GM21576 (cell line): Measurements from ENCODE around the gene ARSI.

Source experiments
- ATAC-seq: cut with Tn5 transposase; IDR thresholded peaks from one replicate; pipeline ENCODE4 v1.9.1; 2021; ENCODE audit warnings: mild to moderate bottlenecking, moderate library complexity; ENCODE audit not compliant: unreplicated experiment

ARSI gene

DNA sequence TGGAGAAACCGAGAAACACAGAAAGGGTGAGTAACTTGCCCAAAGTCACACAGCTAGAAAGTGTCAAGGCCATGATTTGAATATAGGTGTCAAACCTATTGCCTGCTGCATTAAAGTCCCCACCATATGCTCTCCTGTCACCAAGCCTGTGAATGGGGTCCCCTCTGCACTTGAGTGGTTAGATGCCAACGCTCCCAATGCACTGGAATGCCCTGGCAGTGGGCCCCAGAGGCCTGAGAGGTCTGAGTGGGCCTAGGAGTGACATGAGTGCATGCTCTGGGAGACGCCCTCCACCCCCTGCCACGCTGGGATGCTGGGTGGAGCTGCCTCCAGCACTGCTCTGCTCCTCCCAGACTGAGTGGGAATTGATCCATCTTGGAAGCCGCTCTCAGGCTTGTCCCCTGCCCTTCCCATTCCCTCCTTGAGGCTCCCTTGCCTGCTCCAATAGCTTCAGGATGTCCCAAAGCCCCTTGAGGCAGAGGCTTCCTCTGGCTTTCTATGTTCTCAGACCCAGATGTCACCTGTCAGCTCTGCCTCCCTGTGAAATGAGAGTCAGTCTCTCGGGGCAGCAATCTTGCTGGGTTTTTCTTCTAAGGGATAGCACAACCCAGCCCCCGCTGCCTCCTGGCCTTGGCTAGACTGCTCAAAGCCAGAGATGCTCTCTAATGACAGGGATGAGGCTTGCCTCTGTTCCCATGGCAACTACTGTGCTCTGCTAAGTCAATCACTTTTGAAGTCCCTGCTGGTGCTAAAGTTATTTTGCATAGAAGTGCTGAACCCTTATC lies 6.6 kb upstream of the ARSI start:
- no peak for ATAC-seq

DNA sequence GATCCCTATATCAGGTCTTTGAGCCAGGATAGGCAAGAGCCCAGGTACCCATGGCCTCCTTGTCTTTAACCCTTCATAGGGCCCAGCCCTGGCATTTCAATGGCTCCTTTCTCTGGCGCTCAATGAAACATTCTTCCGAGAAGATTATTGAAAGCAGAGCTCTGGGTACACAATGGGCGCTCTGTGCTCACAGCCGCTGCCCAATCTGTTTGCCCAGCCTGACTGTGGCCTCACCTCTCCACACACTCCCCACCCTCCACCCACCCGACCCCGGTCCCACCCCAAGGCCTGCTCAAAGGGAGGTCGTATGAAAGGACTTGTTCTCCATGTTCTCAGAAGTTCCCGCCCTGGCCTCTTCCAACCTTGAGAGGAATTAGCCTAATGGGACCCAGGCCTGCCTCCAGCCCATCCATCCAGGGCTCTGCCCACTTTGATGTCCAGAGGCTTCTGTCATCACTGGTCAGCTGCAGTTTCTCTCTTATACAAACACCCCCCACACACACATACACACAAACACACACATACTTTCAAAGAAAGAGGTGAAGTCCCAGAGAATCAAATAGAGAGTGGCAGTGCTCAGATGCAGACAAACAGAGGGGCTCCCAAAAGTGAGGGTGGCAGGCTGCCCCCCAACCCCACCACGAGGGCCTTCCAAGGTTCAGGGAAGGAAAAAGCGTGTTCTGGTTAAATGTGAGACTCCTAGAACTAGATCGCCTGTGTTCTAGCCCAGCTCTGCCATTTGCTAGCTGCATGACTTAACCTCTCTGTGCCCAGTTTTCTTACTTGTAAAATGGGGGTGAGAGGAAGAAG lies 5.1 kb upstream of the ARSI start:
- ATAC-seq: no peak

DNA sequence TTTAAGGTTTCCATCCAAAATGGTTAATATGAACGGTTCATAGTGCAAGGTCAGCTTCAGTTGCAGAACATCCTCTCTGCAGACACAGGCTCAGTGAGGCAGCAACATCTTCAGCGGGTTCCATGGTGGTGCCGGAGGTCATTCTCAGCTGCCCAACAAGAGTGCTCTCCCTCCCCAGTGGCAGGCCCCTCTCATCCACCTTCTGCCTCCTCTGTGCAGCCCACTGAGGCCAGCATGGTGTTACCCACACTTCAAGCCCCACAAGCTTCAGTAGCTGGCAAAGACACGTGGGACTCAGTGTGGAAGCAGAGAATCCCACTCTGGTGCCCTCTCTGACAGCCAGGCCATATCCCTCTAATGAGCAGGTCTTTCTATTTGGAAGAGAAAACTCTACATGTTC lies 4.1 kb upstream of the ARSI start:
- no peak for ATAC-seq

DNA sequence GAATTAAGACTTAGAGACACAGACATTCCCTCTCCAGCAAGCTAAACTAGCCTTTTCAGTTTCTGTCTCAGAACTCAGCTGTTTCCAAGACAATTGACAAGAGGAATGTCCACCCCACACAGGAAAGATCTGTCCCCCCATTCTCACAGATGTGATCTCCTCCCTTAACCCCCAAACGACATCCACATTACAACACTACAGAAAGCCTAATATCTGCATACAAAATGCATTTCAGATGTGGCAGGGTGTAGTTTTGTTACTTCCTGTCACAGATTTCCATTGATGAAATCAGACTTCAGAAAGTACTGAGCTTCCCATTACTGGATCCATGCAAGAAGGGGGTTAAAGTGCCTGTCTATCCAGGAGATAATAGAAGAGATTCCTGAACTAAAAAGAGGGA lies 2.9 kb upstream of the ARSI start:
- no peak for ATAC-seq

DNA sequence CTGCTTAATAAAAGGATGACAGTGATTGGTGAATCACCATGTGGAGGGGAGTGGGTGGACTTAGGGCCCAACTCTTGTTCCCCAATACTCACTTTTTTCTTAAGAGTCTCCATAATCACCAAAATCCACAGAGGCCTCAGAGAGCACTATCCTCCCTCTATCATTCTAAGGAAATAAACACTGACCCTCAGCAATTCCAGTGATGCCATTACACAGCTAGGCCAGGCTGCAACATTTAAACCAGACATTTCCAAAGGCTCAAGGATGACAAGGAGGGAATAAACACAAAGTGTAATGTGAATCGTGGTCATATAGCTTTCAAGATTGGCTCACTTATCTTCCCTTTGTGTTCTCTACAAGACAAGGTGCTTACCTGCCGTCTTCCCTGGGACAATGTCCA lies 2.4 kb upstream of the ARSI start:
- ATAC-seq: no peak

DNA sequence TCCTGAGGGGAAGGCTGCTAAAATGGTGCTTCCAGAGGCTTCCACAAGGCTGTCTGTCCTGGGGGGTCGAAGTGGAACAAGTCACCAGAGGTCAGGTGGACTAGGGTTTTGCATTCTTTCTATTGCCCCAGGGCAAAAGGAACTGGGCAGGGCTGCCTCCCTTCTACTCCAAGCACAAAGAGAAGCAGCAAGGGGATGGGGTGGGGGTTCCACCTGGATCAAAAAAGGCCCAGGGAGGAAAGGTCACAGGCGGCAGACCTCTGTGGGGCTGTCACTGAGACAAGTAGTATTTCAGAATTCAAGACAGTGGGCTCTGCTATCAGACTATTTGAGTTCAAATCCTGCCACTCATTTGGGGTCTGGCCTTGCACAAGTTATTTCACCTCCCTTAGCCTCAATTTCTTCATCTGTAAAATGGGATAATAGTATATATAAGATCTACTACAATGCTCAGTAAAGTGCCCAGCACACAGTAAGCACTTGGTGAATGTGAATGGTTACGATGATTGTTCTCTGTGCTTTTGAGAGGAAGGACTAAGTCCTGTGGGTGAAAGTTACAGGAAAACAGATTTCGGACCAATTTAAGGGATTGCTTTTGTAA lies 1.9 kb upstream of the ARSI start:
- ATAC-seq: no peak

DNA sequence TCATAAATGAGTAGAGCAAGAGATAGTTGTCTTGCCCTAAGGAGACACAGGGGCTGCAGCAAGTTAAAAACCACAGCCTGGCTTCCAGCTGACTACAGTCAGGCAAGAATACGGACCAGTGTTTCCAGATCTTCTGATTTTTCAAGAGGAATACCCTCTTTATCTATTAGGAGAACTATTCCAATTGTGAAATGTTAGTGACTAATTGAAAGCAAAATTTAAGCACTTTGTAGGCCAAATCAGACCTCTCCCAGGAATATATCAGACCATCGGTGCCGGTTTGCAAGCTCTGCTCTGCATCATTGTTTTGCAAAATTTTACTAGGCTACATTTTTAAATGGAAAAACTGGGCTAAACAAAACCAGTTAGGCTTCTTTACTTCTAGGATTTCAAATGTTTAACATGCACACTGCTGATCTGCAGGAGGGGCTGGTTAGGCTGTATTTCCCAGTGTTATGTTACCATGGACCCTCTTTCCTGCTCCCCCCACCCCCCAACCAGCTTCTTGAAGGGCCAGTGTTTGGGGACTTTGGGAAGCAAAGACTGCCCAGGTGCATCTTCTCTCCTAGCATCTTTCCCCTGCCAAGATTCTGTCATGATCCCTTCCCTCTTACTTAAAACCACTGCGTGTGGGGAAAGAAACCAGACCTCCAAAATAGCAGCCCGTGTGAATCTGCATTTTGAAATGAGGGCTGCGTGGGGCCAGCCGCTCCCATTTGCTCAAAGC lies 1.1 kb upstream of the ARSI start:
- no peak for ATAC-seq

DNA sequence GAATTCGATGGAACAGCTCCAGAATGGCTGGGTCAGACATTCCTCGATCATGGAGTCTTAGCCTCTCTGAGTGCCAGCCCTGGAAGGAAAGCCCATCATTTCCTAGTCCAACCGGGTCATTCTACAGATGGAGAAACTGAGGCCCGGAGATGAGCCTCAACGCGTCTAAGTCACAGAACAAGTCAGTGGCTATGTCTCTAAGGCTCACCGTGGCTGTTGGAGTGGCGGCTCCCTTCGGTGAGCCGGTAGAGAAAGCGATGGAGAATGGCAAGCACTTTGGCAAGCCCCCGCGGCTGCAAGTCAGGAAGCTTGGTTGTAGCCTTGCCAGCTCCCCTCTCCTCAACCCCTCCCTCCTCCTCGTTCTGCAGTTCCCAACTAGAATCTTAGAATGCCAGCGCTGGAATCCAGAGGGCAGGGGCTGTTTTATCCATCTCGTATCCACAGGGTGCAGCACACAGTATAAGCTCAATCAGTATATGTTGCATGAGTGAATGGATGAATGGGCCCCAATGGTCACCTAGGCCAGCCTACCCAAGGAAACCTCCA lies 438 bp upstream of the ARSI start:
- no peak for ATAC-seq

DNA sequence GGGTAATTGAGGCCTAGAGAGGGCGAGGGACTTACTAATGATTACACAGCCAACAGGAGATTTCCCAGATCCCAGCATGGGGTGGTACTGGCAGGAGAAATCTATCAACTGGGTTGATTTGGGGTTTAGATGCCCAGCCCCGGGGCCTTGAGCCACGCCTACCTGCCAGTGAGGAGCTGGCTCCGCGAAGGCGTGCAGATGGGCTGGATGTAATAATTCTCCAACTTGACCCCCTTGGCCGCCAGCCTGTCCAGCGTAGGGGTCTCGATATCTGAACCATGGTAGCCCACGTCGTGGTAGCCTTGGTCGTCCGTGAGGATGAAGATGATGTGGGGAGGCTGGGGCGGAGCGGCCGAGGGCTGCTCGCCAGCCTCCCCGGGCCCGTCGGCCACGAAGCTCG lies 804 bp downstream of the ARSI start:
- no peak for ATAC-seq

DNA sequence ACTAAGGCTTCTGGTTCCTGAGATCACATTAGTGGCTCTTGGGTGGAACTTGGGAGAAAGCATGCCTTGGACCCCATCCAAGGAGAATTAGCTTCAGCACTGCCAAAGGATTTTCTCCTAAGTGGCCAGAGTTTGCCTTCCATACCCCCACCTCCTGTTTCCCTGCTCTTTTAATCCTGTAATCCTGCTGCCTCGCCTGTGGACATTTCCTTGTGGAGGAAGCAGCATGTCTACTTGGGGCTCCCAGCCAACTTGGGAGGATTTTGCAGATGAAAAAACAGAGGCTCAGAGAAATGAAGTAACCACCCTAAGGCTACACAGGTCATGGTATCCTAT lies 1.6 kb downstream of the ARSI start:
- no peak for ATAC-seq

DNA sequence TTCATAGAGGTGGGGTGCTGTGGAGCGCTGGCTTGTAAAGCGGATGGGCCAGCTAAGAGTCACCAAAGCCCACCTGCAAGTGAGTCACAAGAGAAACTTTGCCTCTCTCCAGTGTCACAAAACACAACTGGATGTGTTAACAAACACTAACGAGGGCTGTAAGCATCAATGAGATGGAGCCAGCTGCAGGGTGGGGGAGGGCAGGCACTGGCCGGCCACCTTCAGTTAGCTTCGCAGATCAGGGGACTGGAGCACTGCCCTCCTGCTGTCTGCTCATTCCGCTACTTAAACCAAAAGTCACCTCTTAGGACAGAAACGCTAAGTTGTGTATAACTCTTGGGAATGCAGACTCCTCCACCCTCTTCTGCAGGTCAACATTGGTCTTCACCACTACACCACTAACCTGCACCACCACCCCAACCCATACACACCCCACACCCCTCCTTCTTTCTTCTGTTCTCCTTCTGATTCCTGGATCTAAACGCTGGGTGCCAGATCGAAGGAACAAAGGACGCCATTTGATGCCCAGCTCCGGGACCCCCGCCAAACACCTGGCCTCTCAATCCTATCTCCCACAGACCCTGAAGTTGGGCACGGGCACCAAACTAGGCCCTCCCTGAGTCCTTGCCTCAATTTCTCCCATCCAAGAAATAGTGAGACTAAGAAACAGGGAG lies 2.1 kb downstream of the ARSI start:
- no peak for ATAC-seq

DNA sequence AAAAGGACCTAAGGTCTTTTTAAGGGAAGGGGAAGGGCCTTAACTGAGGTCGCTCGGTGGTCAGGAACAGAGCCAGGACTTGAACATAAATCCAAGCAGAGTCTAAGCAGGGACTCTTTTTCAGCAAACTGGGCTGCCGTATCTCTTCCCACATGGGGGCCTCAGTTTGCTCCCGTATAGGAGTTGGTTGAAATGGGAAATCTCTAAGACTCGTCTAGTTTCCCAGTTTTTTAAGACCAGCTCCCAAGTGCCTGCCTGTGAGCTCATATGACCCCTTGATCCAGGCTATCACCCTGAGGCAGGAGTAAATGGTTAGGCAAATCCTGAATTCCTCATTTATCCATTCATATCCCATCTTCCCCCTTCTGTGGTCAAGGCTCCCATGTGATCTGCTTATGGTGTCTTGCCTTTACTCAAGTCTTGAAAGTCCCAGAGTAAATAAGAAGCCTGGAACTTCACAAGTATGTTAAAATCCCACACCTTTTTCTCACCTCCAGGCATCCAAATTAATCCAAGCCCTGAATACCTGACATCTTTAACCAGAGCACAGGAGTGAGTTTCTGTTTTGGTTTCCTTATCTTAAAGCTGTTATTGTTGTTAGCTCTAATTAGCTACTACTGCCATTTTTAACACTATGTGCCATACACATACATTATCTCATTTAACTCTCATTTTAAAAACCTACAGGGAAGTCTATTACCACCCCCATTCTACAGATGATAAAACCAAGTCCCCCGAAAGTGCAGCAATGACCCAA lies 3.0 kb downstream of the ARSI start:
- no peak for ATAC-seq

DNA sequence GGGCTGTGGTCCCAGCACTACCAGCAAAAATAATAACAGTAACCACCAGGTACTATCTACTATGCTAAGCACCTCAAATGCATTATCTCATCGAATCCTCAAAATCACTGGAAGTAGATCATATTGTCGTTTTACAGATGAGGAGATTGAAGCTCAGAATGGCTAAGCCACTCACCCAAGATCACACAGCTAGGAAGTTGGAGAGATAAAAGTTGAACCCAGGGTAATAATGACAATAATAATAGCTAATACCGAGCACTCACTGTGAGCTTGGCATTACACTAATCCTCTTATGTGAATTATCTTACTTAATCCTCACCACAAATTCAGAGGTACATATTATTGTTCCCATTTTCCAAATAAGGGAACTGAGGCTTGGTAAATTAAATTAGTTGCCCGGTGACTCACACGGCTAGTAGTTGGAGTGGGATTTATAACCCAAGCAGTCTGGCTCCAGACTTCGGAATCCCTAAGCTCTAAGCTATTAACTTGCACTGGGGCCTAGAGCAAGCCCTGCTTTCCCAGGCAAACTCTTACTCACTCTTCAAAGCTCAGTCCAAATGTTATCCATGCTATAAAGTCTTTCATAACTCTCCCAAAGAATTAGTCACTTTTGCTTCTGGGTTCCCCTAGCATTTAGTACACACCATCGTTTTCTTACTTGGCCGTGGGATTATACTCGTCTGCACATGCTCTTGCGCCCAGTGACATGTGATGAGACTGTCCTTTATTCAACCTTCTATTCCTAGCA lies 3.8 kb downstream of the ARSI start:
- ATAC-seq: no peak

DNA sequence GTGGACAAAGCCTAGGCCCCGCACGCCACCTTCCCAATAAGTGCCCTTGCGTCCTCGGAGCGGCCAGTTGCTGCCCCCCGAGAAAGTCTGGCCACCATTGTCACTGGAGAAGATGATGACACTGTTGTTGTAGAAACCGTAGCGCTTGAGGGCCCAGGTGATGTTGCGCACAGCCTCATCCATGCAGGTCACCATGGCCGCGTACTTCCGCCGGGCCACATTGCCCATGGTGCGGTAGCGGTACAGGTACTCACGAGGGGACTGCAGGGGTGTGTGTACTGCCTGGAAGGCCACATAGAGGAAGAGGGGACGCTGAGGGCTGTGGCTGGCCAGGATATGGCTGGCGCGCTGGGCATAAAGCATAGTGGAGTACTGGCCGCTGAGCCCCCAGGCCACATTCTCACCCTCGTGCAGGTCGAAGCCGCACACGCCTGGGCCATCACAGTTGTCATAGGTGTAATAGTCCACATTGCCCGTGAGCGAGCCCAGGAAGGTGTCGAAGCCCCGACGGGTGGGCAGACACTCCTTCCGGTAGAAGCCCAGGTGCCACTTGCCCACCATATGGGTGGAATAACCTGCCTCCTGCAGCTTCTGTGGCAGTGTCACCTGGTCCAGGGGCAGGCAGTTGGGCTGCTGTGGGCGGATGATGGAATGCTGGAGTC lies 4.6 kb downstream of the ARSI start:
- no peak for ATAC-seq

DNA sequence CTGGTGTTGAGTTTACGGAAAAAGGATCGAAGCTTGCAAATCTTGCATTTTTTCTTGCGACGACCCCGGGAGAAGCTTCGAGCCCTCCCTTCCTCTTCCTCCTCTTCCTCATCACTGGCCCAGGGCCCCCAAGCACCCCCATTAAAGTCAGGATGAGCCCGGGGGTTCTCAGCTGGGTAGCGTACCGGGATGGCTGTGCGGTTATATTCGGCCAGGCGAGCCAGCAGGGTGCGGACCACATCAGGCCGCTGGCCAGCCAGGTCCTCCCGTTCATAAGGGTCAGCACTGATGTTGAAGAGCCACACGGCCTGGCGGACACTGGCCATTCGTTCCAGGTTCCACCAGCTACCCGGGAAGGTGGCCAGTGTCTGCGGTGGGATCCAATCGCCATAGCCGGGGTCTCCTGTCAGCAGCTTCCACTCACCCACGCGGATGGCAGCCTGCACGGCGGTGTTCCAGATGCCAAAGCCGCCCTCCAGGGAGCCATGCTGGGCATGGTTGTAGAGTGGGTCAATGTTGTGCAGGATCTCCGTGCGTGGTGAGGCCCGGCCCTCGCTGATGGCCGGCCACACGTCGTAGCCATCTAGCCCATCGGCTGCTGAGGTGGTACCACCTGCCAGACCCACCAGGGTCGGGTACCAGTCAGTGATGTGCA lies 5.3 kb downstream of the ARSI start:
- ATAC-seq: no peak

DNA sequence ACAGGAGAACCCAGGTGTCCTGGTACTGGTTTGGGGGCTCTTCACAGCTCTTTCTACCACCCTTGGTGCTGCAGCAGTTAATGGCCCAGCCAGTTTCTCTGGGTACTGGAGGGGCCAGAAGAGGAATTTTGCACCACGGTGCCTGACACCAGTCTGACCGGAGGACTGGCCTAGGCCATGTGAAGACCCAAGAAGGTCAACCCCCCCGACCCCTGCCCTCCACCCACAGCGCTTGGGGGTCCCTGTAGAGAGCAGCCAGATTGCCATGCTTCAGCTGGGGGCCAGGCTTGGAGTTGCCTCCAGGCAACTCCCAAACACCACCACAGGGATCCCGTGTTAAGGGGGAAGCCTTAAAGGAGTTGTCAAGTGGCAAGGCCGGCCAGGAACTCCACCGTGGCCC lies 6.2 kb downstream of the ARSI start:
- no peak for ATAC-seq

DNA sequence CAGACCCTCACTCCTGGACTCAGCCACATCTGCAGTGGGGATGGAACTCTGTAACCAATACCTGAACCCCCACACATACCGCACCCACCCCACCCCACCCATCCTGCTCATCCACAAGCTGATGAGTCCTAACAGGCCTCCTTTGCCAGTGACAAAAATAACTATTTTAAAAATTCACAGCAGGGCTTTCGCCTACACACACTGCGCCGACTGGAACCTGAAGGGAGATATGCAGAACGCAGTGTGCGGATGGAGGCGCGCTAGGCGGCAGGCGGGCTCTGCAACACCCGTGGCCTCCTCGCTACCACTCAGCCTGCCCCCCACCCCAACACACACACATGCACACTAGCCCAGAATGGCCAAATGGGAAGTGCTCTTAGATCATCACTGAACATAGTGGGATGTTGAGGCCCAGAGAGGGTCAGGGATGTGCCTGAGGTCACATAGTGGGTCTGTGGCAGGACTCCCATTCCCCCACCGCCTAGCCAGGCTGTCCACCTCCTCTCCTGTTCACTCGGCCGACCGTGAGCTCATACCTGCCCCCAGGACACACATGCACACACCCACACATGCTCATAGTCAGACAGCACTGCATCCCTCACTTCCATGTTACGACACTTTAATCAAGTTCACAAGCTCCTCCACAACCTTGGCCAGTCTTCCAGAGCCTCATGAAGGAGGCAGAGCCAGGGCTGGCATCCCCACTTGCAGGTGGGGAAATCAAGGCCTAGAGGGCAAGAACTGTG lies 6.8 kb downstream of the ARSI start:
- no peak for ATAC-seq
